Measurements from ENCODE around the gene ISCU. TPM values are rescaled to one million over a fixed set of nuclear protein-coding genes. Genes with fewer than 3 reads are reported as not detected.

Gene ISCU
- total and polyA plus RNA-seq, 2 of the 8 experiments (the other 6 are each of a cell fraction or from before 2014, with no cell fraction given): 72.1 to 78.1 TPM

DNA sequence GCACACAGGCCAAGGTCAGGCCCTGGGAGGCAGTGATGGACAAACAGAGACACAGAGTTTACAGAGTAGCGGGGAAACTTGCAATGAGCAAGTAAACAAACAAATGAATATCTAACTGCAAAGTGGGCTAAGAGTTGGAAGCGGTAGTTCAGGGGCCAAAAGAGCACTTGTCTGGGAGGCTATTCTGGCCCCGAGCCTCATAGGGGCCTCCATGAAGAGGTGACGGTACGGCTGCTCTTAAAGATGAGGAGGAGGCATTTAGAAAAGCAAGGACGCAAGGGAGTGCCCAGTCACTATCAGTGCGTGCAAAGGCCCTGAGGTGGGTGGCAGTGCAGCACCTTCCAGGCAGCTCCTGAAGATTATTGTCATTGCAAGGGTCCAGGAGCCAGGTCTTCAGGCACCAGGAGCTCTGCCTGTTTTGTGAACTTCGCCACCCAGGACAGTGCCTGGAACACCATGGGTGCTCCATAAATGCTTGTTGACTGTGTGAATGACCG, 39.9 kb downstream of the ISCU start:
- H3K79me2 ChIP-seq (ENCODE audit: control insufficient read depth in 1 of 2, insufficient read depth in 2 of 2, low read length in 2 of 2): no peaks in the 10 kb centered on the region
- H3K27ac ChIP-seq (ENCODE audit: low read depth, low read length): no peak overlapping the region
- DNase-seq (ENCODE audit: low read depth in 1 of 2, low spot score in 2 of 2) (no peak), FAIRE-seq (no peak)
- CTCF ChIA-PET (ENCODE audit: partially characterized antibody): interaction anchor here (1.0 to 22.5 kb wide), 3 partner anchors 10 to 36 kb away, joined by 3 to 523 read pairs (median 16); partner anchors contain the start of genes ISCU and SART3
- H2AFZ ChIP-seq (ENCODE audit: low read length): no peak overlapping the region
- no peak overlapping the region for H4K8ac ChIP-seq (ENCODE audit: extremely low read depth, insufficient read depth, low read length)
- H2BK5ac ChIP-seq (ENCODE audit: low read depth, low read length): no peak overlapping the region
- H2BK20ac ChIP-seq (ENCODE audit: low read length): no peak overlapping the region
- TF ChIP-seq, protein P1, sequence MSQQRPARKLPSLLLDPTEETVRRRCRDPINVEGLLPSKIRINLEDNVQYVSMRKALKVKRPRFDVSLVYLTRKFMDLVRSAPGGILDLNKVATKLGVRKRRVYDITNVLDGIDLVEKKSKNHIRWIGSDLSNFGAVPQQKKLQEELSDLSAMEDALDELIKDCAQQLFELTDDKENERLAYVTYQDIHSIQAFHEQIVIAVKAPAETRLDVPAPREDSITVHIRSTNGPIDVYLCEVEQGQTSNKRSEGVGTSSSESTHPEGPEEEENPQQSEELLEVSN (IDR thresholded peaks at IDR 0.05): no peak
- TF ChIP-seq KDM1A (IDR thresholded peaks at IDR 0.05; ENCODE audit: borderline replicate concordance, low read length): 0 out of 2 replicates have a peak, but pooled peaks have one; percentile 53
- no peaks in the 10 kb centered on the region for H3K27me3 ChIP-seq (replicated peaks in 1 of 4; ENCODE audit: control insufficient read depth in 3 of 4, extremely low read depth in 1 of 4, insufficient read depth in 3 of 4, low read length in 3 of 4)
- no peaks in the 10 kb centered on the region for H4K20me1 ChIP-seq (replicated peaks in 1 of 2; ENCODE audit: control insufficient read depth in 1 of 2, insufficient read depth in 2 of 2, low read length in 2 of 2)
- no peak overlapping the region for H3K9ac ChIP-seq (replicated peaks in 1 of 4; ENCODE audit: extremely low read depth in 1 of 4, low read depth in 3 of 4, low read length in 3 of 4)
- no peak overlapping the region for H2AK5ac ChIP-seq (ENCODE audit: low read depth, low read length)
- H3K36me3 ChIP-seq (ENCODE audit: control insufficient read depth in 2 of 4, insufficient read depth in 4 of 4, low read length in 3 of 4): no peaks in the 10 kb centered on the region
- no peak overlapping the region for H3K23ac ChIP-seq (ENCODE audit: insufficient read length)
- H4K91ac ChIP-seq (replicated peaks; ENCODE audit: insufficient read length, low read length): no peak overlapping the region
- H3K23me2 ChIP-seq (ENCODE audit: low read depth, low read length): peaks cover 9% of the 10 kb centered on the region; the same call in 1 of the 2 replicates
- no peak overlapping the region for H2BK12ac ChIP-seq (ENCODE audit: low read depth, low read length)
- POLR2A ChIA-PET (ENCODE audit: partially characterized antibody): interaction anchor here (1.0 kb wide), 1 partner anchor 16 kb away, joined by 3 read pairs; no protein-coding TSS in a partner anchor
- H3K4me1 ChIP-seq (replicated peaks in 1 of 4; ENCODE audit: control insufficient read depth in 3 of 4, insufficient read depth in 4 of 4, low read length in 3 of 4): peaks cover 0 to 8% (median 0%) of the 10 kb centered on the region in 4 experiments; a peak in 3 of 7 replicates
- H3K4ac ChIP-seq (replicated peaks; ENCODE audit: insufficient read length, low read depth, low read length): no peak overlapping the region
- no peak overlapping the region for H4K5ac ChIP-seq (ENCODE audit: insufficient read length, low read depth, low read length)
- H2BK120ac ChIP-seq (replicated peaks; ENCODE audit: low read depth, low read length): no peak overlapping the region
- H3K4me3 ChIP-seq (ENCODE audit: extremely low read depth in 1 of 4, insufficient read depth in 2 of 4, low read depth in 3 of 4, low read length in 4 of 4): no peak overlapping the region
- H3K18ac ChIP-seq (ENCODE audit: extremely low read depth, low read length): no peak overlapping the region
- H2BK15ac ChIP-seq (ENCODE audit: low read length): no peak overlapping the region
- H3K79me1 ChIP-seq (ENCODE audit: low read depth, low read length): no peaks in the 10 kb centered on the region
- WGBS, 2 experiments (ENCODE audit: extremely low coverage in 1 of 2, insufficient coverage in 1 of 2, insufficient read length in 1 of 2, insufficient replicate concordance in 2 of 2, low coverage in 1 of 2, low lambda C conversion rate in 2 of 2, missing lambda C conversion rate in 1 of 2): 90% methylated on average over 9 of the region's 9 CpGs; no CpG with 5 or more reads in 1 of the 2 experiments
- H3K4me2 ChIP-seq (ENCODE audit: insufficient read depth in 1 of 2, low read depth in 2 of 2, low read length in 2 of 2): no peak overlapping the region
- H3K56ac ChIP-seq (replicated peaks; ENCODE audit: insufficient read length, low read depth, low read length): no peak overlapping the region
- H3K9me3 ChIP-seq (ENCODE audit: insufficient read depth in 2 of 2, low read depth in 1 of 2, low read length in 1 of 2): no peaks in the 10 kb centered on the region
- no peak overlapping the region for H3K14ac ChIP-seq (ENCODE audit: insufficient read length)

Data from H1 (cell line).